ENCODE data around the gene MRAS. TPM values are rescaled to one million over a fixed set of nuclear protein-coding genes. Genes with fewer than 3 reads are reported as not detected.

Gene MRAS
- polyA plus RNA-seq, 1 donor (not counting 4 experiments of a cell fraction or from before 2014, with no cell fraction given), result 7.7 TPM

- no peaks in the 10 kb centered on the region for H3K79me2 ChIP-seq (ENCODE audit: control insufficient read depth, insufficient read depth, low read length)
- H3K27me3 ChIP-seq (ENCODE audit: control insufficient read depth, extremely low read depth, insufficient read depth, low read length), result peaks cover 2% of the 10 kb centered on the region
- no peak overlapping the region for H2AFZ ChIP-seq (ENCODE audit: control insufficient read depth, low read length)
- no peaks in the 10 kb centered on the region for H3K36me3 ChIP-seq (ENCODE audit: control insufficient read depth in 2 of 2, extremely low read depth in 1 of 2, insufficient read depth in 2 of 2, low read length in 2 of 2)
- H3K9me1 ChIP-seq (ENCODE audit: control insufficient read depth, extremely low read depth, insufficient read depth, low read length), result no peaks in the 10 kb centered on the region
- no peak overlapping the region for H3K4me3 ChIP-seq (ENCODE audit: control insufficient read depth in 2 of 3, extremely low read depth in 1 of 3, insufficient read depth in 2 of 3, low read depth in 1 of 3, low read length in 3 of 3)
- H3K9ac ChIP-seq (ENCODE audit: control insufficient read depth, extremely low read depth, insufficient read depth, low read length), result no peak overlapping the region
- no peak for FAIRE-seq
- dilution Hi-C loops (cut with MboI; ENCODE audit: extremely low pct_ligation_motif_present, low sequenced_read_pairs), result no loop called here
- peaks cover 2% of the 10 kb centered on the region for H3K4me1 ChIP-seq (ENCODE audit: control insufficient read depth, extremely low read depth, insufficient read depth, low read length)
- no peak overlapping the region for H3K27ac ChIP-seq (ENCODE audit: control insufficient read depth, insufficient read depth, low read length)
- TF ChIP-seq EZH2 (IDR thresholded peaks at IDR 0.05; ENCODE audit: low read length) (no peak), CTCF (optimal IDR thresholded peaks at IDR 0.05 in 1 of 3, IDR thresholded peaks at IDR 0.05 in 1 of 3, conservative IDR thresholded peaks at IDR 0.05 in 1 of 3; ENCODE audit: extremely low read depth in 1 of 3, insufficient read depth in 2 of 3, low read length in 3 of 3) (no peak)
- DNase-seq (ENCODE audit: low read depth, low spot score), result no peak
- no peaks in the 10 kb centered on the region for H4K20me1 ChIP-seq (ENCODE audit: control insufficient read depth, extremely low read depth, insufficient read depth, low read length)
- H3K9me3 ChIP-seq (ENCODE audit: control insufficient read depth, low read depth, low read length), result no peaks in the 10 kb centered on the region
- H3K4me2 ChIP-seq (ENCODE audit: control insufficient read depth, extremely low read depth, insufficient read depth, low read depth, low read length), result no peak overlapping the region
Observed at GRCh38 chr3:138441742-138442141, 93.4 kb downstream of the MRAS start.

GRCh38 chr3:138442433-138442832, 94.1 kb downstream of the MRAS start:
- H4K20me1 ChIP-seq (ENCODE audit: control insufficient read depth, extremely low read depth, insufficient read depth, low read length), result no peaks in the 10 kb centered on the region
- dilution Hi-C loops (cut with MboI; ENCODE audit: extremely low pct_ligation_motif_present, low sequenced_read_pairs), result no loop called here
- FAIRE-seq, result no peak
- H3K4me3 ChIP-seq (ENCODE audit: control insufficient read depth in 2 of 3, extremely low read depth in 1 of 3, insufficient read depth in 2 of 3, low read depth in 1 of 3, low read length in 3 of 3), result no peak overlapping the region
- H3K27me3 ChIP-seq (ENCODE audit: control insufficient read depth, extremely low read depth, insufficient read depth, low read length), result no peaks in the 10 kb centered on the region
- no peaks in the 10 kb centered on the region for H3K36me3 ChIP-seq (ENCODE audit: control insufficient read depth in 2 of 2, extremely low read depth in 1 of 2, insufficient read depth in 2 of 2, low read length in 2 of 2)
- H3K27ac ChIP-seq (ENCODE audit: control insufficient read depth, insufficient read depth, low read length), result no peak overlapping the region
- H3K9ac ChIP-seq (ENCODE audit: control insufficient read depth, extremely low read depth, insufficient read depth, low read length), result no peak overlapping the region
- H3K4me2 ChIP-seq (ENCODE audit: control insufficient read depth, extremely low read depth, insufficient read depth, low read depth, low read length), result no peak overlapping the region
- TF ChIP-seq CTCF (optimal IDR thresholded peaks at IDR 0.05 in 1 of 3, IDR thresholded peaks at IDR 0.05 in 1 of 3, conservative IDR thresholded peaks at IDR 0.05 in 1 of 3; ENCODE audit: extremely low read depth in 1 of 3, insufficient read depth in 2 of 3, low read length in 3 of 3), result no peak
- TF ChIP-seq EZH2 (IDR thresholded peaks at IDR 0.05; ENCODE audit: low read length), result no peak
- H2AFZ ChIP-seq (ENCODE audit: control insufficient read depth, low read length), result no peak overlapping the region
- H3K9me1 ChIP-seq (ENCODE audit: control insufficient read depth, extremely low read depth, insufficient read depth, low read length), result no peaks in the 10 kb centered on the region
- no peaks in the 10 kb centered on the region for H3K9me3 ChIP-seq (ENCODE audit: control insufficient read depth, low read depth, low read length)
- DNase-seq (ENCODE audit: low read depth, low spot score), result no peak
- H3K4me1 ChIP-seq (ENCODE audit: control insufficient read depth, extremely low read depth, insufficient read depth, low read length), result peaks cover 2% of the 10 kb centered on the region
- H3K79me2 ChIP-seq (ENCODE audit: control insufficient read depth, insufficient read depth, low read length), result no peaks in the 10 kb centered on the region
